ENCODE data around the gene KAT8.
"Not testable (repeated sequence)": the region's sequence is repeated elsewhere in the genome, so short reads cannot be mapped to it uniquely, and the experiment has no call there.

Gene KAT8

GRCh38 chr16:31131841-31132271 lies 14.4 kb downstream of the KAT8 start:
- no peak for DNase-seq (ENCODE audit: low read depth, low spot score)

GRCh38 chr16:31132303-31132979 lies 15.0 kb downstream of the KAT8 start:
- DNase-seq (ENCODE audit: low read depth, low spot score), result no peak

- DNase-seq (ENCODE audit: low read depth, low spot score), result no peak
Observed at GRCh38 chr16:31133046-31133501, 15.6 kb downstream of the KAT8 start.

- DNase-seq (ENCODE audit: low read depth, low spot score), result no peak
Observed at GRCh38 chr16:31134091-31134571, 16.7 kb downstream of the KAT8 start.

- peak; percentile 56 for DNase-seq (ENCODE audit: low read depth, low spot score)
Observed at GRCh38 chr16:31134625-31135534, 17.4 kb downstream of the KAT8 start.

GRCh38 chr16:31135535-31136286 lies 18.2 kb downstream of the KAT8 start, which contains the start of gene PRSS8:
PRSS8 (minus strand) TSS chr16:31135727; CDS start chr16:31135498, 229 bp downstream.
- DNase-seq (ENCODE audit: low read depth, low spot score), result no peak

GRCh38 chr16:31136287-31136662 lies 18.8 kb downstream of the KAT8 start:
- no peak for DNase-seq (ENCODE audit: low read depth, low spot score)

GRCh38 chr16:31136822-31137499 lies 19.5 kb downstream of the KAT8 start:
- DNase-seq (ENCODE audit: low read depth, low spot score), result not testable (repeated sequence)

- DNase-seq (ENCODE audit: low read depth, low spot score), result no peak
Observed at GRCh38 chr16:31138621-31139578, 21.4 kb downstream of the KAT8 start.

- DNase-seq (ENCODE audit: low read depth, low spot score), result not testable (repeated sequence)
Observed at GRCh38 chr16:31141071-31141469, 23.6 kb downstream of the KAT8 start.

GRCh38 chr16:31141489-31142108 lies 24.1 kb downstream of the KAT8 start:
- no peak for DNase-seq (ENCODE audit: low read depth, low spot score)

- peak; percentile 68 for DNase-seq (ENCODE audit: low read depth, low spot score)
Observed at GRCh38 chr16:31142109-31143010, 24.9 kb downstream of the KAT8 start.

- no peak for DNase-seq (ENCODE audit: low read depth, low spot score)
Observed at GRCh38 chr16:31143011-31143693, 25.7 kb downstream of the KAT8 start.

- DNase-seq (ENCODE audit: low read depth, low spot score), result no peak
Observed at GRCh38 chr16:31143694-31144148, 26.3 kb downstream of the KAT8 start.

- DNase-seq (ENCODE audit: low read depth, low spot score), result not testable (repeated sequence)
Observed at GRCh38 chr16:31144418-31144817, 27.0 kb downstream of the KAT8 start.

GRCh38 chr16:31145398-31145990 lies 28.0 kb downstream of the KAT8 start:
- no peak for DNase-seq (ENCODE audit: low read depth, low spot score)

- DNase-seq (ENCODE audit: low read depth, low spot score), result no peak
Observed at GRCh38 chr16:31147574-31147973, 30.1 kb downstream of the KAT8 start.
